Activated gamma-delta T cell treated with anti-CD3 and anti-CD28 coated beads, Interleukin-2, amount 50 U/mL, for 16 hours (primary cell): Measurements from ENCODE around the gene PCDHB9.

Experiments used
- DNase-seq: peaks from one replicate; pipeline ENCODE4 v3.0.0-alpha.2; 2020; ENCODE audit warnings: low read depth

PCDHB9 gene

DNA sequence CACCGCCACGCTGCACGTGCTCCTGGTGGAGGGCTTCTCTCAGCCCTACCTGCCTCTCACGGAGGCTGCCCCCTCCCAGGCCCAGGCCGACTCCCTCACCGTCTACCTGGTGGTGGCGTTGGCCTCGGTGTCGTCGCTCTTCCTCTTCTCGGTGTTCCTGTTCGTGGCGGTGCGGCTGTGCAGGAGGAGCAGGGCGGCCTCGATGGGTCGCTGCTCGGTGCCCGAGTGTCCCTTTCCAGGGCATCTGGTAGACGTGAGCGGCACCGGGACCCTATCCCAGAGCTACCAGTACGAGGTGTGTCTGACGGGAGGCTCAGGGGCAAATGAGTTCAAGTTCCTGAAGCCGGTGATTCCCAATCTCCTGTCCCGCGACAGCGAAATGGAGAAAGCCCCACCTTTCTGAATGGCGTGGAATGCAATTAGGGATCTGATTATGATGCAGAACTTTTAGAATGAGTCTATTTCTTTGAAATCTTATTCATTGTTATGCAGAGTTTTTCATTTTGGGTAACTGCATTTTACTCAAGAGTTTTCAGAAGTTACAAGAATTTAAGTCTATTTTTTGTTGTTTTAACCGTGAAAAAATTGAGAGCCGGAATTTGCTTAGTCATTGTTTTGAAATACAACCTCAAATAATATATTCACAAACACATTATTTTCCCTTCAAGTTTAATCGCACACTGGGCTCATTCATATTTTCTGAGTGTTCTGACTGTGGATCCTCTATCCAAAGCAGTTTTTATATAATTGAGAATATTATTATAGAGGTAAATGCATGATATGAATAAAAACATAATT lies 49.8 kb downstream of the PCDHB9 start:
- DNase-seq, result no peak
